Globus pallidus (tissue), 1 donor: ENCODE data around the gene C8G.
A peak's percentile ranks its signal among the peaks of the same experiment; 100 is the strongest.

Experiments used
- DNase-seq: peaks from one replicate; pipeline ENCODE4 v3.0.0-alpha.2; 2015; ENCODE audit warnings: low spot score

C8G gene

GRCh38 chr9:136982232-136983051 is 37.4 kb downstream of the C8G start, which contains the start of gene LCNL1:
TSS of gene LCNL1 (plus strand) at chr9:136982993. CDS start at chr9:136983587, 594 bp downstream.
- DNase-seq, result peak; percentile 82

- peak; percentile 45 for DNase-seq
These were observed 38.1 kb downstream of the C8G start for GRCh38 chr9:136983167-136983566.

GRCh38 chr9:136983656-136984314 is 38.7 kb downstream of the C8G start:
- no peak for DNase-seq

GRCh38 chr9:136984464-136985026 is 39.5 kb downstream of the C8G start:
- DNase-seq, result no peak

- DNase-seq, result no peak
These were observed 40.1 kb downstream of the C8G start for GRCh38 chr9:136985027-136985602.

GRCh38 chr9:136985853-136986252 is 40.8 kb downstream of the C8G start:
- no peak for DNase-seq

GRCh38 chr9:136988872-136989271 is 43.8 kb downstream of the C8G start:
- DNase-seq, result no peak

GRCh38 chr9:136990242-136990911 is 45.3 kb downstream of the C8G start:
- no peak for DNase-seq

GRCh38 chr9:136991993-136992818 is 47.2 kb downstream of the C8G start, which contains the start of gene PAXX:
TSS of gene PAXX (plus strand) at chr9:136992422. CDS start at chr9:136992444, 22 bp downstream.
- DNase-seq, result peak; percentile 87

GRCh38 chr9:136992819-136993369 is 47.9 kb downstream of the C8G start:
- no peak for DNase-seq

- DNase-seq, result no peak
These were observed 49.3 kb downstream of the C8G start for GRCh38 chr9:136994180-136994887.

GRCh38 chr9:136994888-136995230 is 49.8 kb downstream of the C8G start:
- no peak for DNase-seq

- DNase-seq, result no peak
These were observed 50.3 kb downstream of the C8G start for GRCh38 chr9:136995362-136995761.

- no peak for DNase-seq
These were observed 50.8 kb downstream of the C8G start for GRCh38 chr9:136995772-136996311.
